Activated CD4-positive, alpha-beta T cell treated with anti-CD3 and anti-CD28 coated beads, Interleukin-10, Interleukin-2, amounts not matched to agents 100 ng/mL and 50 ng/mL, durations not matched to agents 16 hours and 8 hours (primary cell): Measurements from ENCODE around the gene DAB1.

Experiments used
- DNase-seq: peaks from one replicate; pipeline ENCODE4 v3.0.0-alpha.2; 2020

DAB1 gene

DNA sequence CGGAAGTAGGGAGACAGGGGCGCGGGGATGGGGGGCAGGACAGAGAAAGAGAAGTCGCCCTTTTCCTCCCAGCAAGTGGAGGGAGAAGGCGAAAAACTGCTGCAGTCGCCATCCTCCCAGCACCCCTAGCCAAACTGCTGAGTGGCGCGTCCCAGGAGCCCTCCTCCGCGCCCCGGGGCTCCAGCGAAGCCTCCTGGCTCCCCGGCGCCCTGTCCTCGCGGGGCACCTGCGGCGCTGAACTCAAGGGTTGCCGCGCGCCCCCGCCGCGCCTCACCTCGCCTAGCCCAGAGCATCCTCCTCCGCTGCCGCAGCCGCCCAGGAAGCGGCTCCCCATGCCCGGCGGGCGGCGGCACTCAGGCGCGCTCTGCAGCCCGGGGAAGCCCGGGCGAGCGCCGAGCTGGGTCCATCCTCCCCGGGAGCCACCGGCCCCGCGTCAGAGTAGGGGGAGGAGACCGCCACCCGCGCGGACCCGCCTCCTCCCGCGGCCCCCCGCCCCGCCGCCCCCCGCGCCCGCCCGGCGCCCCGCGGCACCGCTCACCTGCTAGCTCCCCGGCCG lies at the start of gene DAB1:
TSS of gene DAB1 (minus strand) at position 405 of the 556 bp plus-strand sequence. CDS start 133,030 bp downstream, outside the sequence.
- DNase-seq = peak; percentile 16

DNA sequence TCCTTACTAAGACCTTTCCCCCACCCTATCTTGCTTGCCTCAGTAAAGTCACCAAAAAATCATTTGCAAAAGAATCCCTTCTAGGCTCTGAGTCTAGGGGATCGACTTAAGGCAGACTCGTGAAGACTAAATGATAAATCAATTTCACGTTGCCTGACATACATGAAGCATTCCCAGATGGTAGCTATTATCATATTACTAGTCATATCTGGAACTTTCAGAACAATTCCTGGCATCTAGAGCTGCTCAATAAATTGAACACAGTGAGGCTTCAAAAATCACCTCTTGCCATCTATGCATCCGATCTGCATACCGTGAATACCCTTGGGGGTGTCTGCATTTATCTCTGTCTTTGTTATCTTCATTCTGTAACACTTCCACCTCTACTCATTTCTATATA lies 49.6 kb upstream of the DAB1 start:
- DNase-seq = no peak

DNA sequence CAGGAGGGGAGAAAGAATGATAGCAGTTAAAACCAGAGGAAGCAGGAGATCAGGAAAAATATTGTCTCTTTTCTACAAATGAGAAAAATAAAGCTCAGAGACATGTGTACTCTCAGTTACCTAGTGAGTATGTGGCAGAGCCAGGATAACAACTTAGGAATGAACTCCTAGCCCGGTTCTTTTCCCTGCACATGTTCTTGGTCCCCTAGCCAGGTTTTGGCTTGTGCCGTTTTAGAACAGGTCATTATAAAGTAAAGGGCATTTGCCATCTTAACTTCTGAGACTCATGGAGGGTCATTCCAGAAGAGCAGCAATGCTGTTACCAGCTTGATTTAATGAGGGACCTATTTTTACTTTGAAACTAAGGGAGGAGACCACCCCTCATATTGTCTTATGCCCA lies 48.1 kb upstream of the DAB1 start:
- DNase-seq = no peak

DNA sequence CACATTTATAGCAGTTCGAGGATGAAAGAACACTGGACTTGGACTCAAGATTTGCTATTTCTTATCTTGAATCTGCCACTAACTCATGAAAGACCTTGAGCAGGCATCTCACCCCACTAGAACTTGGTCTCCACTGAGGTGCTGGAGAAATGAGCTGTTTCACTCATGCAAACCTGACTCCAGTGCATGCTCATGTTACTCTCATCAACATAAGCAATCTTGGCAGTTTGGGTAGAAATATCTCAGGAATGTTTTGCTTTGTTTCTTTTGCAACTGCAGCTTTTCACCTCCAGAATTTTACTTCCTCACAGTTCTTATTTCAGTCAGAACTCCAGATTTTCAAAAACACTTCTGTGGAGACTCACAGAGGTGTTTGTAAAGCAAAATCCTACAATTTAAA lies 46.2 kb upstream of the DAB1 start:
- no peak for DNase-seq

DNA sequence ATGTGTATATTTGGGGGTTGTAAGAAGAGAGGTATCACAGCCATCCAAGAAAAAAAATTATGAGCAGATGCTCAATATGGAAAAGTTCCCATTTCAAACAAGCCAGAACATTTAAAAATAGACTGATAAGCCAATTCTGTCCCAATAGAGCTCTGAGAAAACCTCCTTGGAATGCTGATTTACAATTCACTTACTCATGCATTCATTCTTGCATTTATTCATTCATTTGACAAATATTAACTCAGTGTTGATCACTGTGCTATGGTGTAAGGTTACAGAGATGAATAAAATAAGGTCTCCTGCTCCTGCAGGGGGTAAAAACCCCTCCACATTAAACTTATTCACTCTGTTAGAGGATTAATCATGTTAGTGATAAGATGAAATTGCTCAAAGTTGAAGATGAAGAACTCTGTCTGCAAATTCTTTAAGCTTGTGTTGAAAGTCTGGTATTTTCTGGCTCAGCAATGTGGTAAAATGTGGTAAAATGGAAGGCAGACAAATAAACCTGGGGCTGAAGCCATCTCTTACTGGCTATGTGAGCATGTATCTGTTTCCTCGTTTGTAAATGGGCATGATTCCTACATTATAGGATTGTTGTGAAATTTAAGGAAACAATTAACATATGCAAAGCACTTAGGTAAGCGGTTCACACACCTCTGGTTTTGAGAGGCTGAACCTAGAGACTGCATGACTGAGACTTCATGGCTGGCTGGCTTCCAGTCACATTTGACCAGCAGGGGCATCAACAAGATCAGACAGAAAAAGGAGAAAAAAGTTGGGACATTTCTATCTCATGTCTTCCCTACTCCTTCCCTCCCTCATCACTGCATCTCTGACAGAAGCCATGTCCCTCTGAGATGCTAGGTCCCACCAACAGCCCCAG lies 45.0 kb upstream of the DAB1 start:
- no peak for DNase-seq

DNA sequence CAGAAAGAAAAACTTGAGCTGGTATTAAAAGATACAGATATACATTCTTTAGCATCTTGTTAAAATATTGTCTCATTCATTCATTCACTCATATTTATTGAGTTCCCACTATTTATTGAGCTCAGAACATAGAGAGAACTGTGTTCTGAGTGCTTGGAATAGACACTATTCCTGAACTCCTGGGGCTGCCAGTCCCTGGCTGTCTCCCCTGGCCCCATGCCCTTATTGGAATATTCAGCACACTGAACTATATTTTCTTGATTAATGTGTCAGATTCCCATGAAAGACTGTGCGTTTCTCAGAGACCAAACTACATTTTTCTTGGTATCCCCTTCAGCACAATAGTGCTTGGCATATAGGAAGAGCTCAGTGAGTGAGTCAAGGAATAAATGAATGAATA lies 44.0 kb upstream of the DAB1 start:
- no peak for DNase-seq

DNA sequence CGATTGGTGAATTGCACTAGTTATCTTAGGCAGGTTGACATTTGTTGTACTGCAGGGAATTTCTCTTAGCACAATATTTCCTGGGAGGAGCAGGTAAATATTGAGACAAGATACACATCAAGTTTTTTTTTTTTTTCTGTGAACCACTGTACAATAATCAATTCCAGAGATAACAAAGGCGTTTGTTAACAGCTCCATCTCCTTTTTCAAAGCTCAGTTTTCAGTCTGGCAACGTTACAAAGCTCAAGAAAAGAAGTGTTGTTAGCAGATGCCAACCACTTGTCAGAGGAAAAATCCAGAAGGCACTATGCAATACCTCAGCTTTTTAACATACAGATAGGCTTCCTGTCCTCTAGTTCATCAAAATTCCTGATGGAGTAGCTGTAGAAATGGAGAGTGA lies 40.9 kb upstream of the DAB1 start:
- no peak for DNase-seq

DNA sequence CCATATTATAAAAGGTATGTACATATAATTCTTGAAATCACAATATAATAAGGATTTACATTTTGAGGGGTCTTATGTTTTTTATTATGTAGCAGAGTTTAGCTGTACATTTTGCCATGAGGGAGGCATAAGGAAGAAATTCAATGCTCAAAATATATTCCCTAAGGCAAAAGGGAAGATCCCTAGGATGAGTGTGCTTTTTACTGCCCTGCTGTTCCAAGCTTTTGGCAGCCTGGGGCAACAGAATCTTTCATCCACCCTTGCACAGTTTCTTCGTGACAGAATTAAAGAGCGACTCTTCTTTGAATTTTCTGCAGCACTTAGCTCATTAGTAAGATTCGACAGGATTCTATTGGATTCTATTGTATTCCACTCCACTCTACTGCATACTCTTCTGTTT lies 39.5 kb upstream of the DAB1 start:
- no peak for DNase-seq

DNA sequence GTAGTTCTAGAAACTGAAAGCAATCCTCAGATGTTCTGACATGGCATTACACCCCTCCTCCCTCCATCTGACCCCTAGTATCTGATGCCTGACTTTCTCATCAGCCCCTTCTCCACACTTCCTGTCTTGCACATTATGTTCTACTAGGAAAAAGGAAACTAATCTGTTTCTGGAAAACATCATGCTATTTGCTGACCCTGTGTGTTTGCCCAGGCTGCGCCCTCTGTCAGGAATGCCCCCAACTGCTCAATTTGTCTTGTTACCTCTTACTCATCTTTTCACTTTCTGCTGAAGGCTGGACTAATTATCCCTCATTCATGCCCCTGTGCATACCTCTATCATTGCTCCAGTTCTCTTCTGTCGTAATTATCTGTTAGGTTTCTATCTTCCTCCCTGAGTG lies 37.5 kb upstream of the DAB1 start:
- DNase-seq = no peak

DNA sequence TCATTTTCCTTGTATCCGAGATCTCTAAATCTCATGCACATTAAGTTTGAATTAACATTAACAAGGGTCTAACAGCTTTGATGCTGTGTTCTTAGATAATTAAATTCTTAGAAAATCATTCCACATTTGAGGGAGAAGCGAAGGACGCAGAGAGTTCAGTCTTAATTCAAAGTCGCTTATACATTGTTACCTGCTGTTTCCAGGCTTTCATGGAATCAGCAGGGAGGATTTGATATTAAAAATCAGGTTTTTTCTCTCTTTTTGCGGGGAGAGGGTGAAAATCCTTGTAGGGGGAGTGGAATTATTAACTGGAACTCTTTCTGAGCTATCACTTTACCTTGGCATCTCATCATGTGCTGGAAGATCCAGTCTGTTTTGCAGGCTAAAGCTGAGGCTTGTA lies 27.7 kb upstream of the DAB1 start:
- DNase-seq = no peak

DNA sequence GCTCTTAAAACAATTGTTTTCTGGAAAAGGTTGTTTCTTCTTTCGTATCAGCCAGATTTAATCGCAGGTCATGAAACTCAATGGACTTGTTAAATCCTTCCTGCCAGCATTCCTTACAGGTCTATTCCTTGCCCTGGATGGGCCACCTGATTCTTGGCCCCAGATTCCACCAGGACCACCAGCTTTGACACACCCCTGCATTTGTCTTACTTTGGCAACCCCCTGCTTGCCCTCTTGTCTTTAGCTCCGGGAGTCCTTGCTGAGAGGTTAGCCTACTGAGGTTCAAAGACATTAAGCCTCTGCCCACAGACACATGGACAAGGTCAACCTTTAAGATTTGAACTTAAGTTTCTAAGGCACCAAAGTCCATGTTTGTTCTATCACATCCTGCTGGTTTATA lies 27.1 kb upstream of the DAB1 start:
- DNase-seq = no peak

DNA sequence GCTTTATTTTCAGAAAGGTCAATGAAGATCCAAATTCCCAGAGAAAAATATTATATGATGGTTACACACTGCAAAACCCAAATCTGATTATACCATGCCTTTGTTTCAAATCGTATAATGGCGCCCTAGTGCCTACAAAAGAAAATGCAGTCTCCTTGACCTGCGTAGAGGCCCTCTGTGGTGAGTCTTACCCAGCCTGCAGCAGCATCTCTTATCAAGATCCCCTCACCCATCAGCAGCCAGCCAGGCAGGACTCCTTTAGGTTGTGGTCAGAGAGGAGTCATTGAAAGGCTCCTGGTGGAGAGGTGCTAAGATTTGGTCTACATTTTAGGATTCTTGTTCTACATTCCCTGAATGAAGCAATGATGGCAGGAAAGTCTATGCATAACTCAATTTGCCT lies 23.7 kb upstream of the DAB1 start:
- no peak for DNase-seq

DNA sequence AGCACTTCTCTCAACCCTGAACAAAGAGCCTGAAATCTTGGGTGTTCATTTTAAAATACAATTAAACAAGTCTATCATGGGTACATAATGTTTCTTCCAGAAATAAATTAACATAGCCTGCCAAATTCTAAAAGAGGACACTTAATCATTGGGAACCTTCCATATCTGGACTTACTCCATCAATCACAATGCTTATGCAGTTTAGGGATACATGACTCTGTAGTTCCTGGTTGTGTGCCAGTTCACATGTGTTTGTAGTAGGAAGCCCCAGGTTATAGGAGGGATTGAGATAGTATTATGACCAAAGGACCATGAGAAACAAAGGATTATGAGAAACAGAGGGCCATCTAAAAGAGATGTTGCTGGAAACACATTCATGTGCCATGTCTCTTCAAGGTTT lies 19.1 kb upstream of the DAB1 start:
- no peak for DNase-seq

DNA sequence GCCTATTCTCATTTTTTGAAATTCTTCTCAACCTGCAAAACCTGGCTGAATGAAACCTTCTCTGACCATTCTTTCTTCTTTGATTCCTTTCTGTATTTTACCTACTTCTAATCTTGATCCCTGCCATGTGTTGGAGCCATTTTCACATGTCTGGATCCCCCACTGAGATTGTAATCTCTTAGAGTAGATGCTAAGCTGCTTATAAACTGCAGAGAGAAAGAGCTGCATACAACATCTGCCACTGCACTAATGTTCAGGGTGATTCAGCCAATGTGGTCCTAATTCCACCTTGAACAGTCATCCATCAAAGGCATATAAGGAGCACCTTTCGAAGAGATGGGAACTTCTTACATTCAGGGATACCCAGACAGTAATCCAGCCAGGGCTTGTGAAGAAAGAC lies 16.2 kb upstream of the DAB1 start:
- no peak for DNase-seq

DNA sequence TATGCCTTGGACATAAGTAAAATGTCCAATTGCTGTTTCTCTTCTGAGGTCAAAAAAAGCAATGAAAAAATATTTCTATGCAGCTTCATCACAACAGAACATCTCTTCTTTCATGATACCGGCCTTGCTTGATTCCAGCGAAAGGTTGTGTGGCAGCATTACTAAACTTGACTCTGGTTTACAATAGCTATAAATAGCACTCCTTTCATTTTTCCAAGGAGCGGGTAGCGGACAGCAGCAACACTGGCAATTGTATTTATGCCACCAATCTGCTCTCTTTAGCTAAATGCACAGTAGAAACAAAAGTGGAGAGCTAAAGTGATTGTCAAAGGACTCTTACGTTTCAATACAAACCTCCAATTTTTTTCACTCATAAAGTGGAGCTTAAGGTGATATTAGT lies 7.5 kb upstream of the DAB1 start:
- no peak for DNase-seq

DNA sequence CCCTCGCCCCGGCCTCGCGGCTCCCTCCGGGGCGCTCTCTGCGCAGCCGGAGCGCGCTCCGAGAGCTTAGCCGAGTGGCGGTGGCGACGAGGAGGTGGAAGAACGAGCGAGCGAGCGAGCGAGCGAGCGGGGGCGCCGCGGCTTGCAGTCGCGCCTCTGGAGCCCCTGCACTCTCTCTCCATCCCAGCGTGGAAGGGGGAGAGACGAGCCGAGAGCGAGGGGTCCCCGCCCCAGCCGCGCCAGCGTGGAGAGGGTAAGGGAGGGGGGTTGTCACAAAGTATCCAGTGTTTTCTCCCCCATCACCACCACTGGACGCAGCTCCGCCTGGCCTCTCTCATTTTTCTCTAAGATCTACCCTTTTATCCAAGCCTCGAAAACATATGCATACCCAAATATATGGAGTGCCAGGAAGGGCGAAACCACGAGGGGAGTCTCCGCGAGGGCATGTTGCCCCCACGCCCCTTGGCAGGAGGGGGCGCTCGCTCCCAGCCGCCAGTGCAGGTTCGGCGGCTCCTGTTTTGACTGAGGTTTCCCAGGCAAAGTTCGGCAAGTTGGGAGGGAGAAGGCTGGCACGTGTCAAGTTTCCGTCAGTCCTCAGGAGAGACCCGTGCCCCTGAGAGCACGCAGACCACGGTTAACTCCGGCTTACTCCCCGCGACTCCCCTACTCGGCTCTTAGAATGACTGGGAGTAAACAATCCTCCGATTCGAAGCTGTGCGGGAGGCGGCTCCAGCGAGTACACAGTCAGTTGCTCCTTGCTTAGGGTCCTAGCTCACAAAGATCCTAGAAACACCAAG lies 569 bp upstream of the DAB1 start:
- DNase-seq = peak; percentile 7

DNA sequence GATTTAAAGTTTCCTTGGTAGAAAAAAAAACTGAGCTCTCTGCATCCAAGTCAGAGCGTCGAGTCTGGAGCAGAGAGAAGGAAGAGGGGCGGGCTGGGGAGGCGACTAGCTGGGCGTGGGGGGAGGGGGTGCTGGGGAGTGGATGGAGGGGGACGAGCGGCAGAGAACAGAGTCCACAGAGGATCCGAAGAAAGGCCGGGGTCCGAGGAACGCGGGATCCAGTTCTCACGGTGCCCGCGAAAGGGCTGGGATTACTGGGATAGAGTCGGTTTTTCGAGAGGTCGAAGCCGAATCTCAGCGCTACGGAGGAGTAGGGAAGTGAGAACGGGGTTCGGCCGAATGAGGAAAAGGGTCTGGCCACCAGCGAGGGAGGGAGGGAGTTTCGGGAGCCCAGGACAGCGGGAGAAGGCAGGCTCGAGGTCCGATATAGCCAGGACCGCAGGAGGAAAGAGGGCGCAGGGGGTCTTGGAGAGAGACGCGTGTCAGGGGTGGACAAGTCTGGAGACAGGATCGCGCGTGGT lies 665 bp downstream of the DAB1 start:
- no peak for DNase-seq

DNA sequence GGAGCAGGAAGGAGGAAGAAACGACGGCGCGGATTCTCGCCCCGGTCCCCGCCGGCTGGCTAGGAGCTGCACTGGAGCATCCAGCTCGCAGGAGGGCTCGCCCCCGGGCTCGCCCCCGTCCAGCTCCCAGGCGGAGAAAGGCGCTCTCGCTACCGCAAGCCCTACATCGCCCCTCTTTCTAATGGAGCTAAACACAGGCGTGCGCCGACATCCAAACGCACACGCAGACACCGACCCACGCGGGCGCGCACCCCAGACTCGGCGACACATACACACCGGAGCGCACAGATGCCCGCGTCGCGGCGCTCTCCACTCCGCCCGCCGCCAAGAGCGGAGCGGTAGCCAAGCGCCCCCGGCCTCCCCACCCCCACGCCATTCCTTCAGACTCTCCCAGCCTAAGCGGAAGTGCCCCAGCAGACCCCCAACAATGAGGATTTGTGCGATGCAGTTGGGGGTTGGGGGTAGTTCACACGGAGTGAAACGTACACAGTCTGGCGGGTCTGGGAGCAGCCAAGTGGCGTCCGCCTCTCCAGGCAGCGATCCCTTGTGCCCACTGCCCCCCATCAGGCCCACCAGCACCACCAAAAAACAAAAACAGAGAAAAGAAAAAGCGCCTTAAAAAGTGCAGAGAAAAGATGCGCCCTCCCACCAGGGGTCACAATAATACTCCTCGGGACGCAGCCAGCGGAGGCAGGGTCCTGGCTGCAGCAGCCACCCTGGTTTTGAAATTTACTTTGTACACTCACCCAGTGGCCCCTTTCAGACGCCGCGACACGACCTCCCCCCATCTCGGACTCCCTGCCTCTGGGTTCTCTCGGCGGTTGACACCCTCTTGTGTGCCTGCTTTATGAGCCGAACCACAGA lies 1.4 kb downstream of the DAB1 start:
- DNase-seq = no peak

DNA sequence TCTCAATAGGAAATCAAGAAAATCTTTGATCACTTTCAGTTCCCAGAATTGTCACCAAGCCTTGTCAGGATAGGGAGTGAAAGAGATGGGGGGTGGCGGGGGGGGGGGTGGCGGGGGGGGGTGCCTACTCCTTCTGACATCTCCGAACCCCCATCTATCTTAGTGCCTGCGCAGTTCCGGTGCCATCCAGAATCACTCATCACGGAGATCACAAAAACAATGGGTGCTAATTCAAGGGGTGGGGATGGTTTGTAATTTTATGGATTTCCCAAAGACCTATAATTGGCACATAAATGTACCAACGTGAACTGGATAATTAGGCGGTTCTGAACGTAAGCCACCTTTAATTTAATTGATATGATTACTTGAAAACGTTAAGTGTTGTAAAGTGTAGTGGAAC lies 2.1 kb downstream of the DAB1 start:
- DNase-seq = no peak

DNA sequence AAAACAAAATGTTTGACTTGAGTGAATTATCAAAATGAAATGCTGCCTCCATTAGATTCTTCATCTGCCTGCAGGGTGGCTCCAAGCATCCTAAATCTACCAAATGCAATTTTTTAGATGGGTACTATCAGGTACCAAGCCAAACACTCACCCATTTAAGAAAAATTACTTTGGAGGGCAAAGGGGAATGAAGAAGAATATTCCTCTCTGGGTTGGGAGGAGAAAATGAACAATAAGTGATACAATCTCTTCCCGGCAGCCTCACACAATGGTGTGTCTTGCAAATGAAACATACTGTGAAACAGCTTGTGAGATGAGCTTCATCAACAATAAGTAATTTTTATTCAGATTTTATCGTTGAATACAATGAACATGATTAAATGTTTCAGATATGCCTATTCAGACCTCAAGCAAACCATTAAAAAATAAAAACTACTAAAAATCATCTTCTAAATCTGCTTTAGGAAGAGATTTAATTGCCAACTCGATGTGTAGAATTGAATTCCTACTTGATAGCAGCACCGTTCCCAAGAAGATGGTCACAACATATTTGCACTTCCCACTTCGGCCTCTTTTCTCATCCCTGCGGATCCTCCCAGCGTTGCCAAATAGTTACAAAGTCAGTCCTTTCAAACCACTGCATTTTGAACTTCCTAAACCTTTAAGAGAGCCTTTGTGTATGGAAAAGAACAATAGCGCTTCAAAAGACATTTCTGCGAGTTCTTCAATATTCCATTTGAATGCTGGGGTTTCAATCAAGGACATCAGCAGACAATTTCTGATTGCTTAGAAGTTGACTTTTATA lies 2.7 kb downstream of the DAB1 start:
- DNase-seq = no peak

DNA sequence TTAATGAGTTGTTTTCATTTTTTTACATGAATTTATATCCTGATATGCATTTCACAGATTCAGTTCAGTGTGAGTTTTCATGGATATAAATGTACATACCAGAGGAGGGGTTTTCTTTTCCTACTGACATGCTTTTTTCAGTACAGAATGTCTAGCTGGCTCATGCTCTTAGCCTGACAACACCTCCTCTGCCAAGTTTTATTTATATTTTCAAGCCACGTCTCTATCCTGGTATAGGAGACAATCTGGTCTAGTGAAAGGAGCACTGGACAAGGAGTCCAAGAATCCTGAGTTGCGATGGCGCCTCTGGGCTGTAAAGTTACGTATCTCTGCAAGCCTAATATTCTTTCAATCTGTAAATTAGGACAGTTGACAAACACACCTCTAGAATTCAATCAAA lies 4.9 kb downstream of the DAB1 start:
- DNase-seq = no peak

DNA sequence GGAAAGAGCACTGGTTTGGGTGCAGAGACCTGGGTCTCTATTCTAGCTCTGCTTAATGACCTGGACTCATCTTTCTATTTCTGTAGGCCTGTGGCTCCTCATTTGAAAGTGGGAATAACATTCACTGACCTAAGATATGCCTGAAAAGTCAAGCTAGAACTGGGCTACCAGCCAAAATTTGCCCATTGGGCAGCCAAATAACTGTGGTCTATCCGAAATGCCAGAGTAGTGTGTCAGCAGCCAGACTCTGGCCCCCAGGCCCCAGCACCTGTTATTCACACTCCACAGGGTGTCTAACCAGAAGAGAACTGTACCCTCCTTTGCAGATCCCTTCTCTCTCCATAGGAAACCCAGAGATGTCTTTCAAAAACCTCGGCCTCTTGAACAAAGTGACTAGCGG lies 12.6 kb downstream of the DAB1 start:
- DNase-seq = no peak
